HG02970 (cell line): ENCODE measurements around the gene NKAIN4.

Experiments used
- ATAC-seq: cut with Tn5 transposase; IDR thresholded peaks from one replicate; pipeline ENCODE4 v1.9.1; 2021; ENCODE audit warnings: mild to moderate bottlenecking, moderate library complexity, moderate number of reproducible peaks; ENCODE audit not compliant: unreplicated experiment, low FRiP score

NKAIN4 gene

DNA sequence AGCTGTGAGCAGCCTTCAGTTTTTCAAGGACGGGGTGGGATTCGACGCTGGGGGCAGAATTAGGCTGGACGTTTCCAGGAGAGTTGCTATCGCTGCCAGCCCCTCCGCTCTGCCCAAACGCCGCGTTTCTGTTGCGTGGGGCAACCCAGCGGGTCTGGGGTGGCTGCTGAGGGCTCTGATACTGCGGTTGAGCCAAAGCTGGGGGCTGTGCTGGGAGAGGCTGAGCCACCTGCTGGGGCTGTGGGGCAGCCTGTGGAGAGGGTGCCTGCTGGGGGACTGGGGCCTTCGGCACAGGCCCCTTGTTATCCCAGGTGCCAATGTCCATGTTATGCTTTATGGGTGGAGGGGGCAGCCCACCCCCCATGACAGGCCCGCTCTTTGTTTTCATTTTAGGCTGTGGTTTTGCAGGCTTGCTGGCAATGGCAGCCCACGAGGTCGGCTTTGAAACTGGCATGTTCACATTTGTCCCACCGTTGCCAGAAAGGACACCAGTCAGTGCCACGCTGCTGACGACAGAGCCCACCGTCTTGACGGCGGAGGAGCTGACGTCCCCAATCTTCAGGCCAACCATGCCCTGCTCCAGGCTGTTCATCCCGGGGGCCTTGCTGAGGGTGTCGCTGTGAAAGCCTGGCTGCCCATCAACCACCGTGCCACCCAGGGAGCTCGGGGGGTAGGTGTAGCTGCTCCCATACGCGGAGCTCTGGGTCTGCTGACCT is 51.3 kb downstream of the NKAIN4 start:
- ATAC-seq, result no peak

DNA sequence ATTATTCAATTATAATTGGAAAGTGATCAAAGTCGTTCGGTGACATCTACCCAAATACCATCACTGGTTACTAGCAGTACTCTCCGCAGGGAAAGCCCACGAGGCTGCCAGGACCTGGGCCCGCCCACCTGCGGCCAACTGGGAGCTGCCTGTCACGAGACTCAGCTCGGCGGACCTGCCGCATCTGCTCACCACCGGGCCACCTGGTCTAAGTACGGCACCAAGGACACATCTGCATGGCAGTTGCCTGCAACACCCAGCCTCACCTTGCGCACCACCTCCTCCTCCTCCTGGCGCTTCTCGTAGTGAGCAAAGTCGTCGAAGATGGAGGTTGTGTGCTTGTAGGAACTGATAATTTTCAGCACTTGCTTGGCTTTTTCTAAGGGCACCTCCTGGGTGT is 52.2 kb downstream of the NKAIN4 start:
- ATAC-seq, result no peak

DNA sequence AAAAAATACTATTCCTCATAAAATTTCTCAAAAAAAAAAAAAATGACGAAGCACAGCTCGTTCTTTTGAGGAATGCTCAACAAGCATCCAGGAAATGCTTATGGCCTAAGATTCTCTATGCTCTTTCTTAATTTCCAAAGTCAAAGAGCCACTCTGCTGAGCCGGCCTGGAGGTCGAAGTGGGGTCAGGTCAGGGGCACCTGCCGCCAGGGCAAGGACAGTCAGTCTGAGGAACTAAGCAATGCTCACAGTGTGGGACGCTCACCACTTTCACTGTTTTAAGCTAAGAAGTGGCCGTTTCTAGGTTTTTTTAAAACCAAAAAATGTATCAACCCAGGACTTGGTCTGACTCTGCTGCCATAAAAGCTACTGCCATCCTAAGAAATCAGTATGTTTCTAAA is 55.7 kb downstream of the NKAIN4 start:
- no peak for ATAC-seq

GRCh38 chr20:63196768-63197470 is 57.3 kb downstream of the NKAIN4 start:
- no peak for ATAC-seq

GRCh38 chr20:63194797-63195173 is 59.5 kb downstream of the NKAIN4 start:
- no peak for ATAC-seq

DNA sequence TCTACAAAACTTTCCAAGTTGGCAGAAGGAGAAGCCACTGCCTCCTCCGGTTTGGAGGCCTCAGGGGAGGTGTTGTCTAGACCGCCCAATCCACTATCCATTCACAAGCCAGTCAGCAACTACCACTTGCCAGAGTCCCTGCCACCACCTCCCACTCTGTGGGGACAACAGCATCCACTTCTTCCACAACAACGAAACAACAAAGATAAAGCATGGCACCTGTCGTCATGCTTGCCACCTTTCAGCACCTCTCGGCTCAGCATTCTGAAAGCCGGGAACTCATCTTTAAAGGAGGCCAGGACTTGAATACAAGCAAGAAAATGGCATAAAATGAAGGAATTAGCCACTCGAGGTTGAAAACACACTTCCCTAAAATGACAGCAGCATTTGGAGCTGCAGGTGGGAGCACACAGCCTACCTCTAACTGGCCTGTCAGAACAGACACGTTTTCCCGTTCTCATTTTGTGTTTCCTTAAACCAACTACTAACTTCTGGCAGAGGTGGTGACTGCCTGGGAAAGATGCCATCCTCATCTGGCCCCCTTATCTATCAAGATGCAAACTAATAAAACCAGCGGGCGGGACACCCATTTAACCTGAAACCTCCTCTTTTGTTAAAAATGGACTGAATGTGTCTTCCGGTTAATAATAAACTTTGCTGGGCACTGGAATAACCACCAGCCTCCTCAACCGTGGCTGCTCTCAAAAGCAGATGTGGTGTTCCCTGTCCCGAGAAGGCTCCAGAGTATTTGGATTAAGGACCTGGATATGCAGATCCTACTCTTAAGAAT is 60.1 kb downstream of the NKAIN4 start:
- no peak for ATAC-seq

DNA sequence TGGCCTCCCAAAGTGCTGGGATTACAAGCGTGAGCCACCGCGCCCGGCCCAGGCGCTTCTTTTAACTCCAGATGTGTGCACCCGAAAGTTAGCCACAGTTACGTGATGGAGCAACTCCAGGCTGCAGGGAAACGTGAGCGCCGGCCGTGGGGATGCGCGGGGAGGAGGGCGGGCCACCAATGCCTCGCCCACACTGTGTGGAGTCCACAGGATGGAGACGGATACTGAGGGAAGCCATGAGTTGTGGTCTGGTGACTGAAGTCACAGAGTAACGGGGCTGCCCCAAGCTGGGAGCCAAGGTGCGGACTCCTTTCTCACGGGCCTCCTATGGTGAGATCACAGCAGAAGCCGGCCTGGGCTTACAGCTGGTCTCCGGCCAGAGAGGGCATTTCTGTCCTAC is 61.5 kb downstream of the NKAIN4 start:
- ATAC-seq, result no peak

- no peak for ATAC-seq
Measured at GRCh38 chr20:63191400-63191799, 62.9 kb downstream of the NKAIN4 start.

- ATAC-seq, result no peak
Measured at GRCh38 chr20:63190828-63191227, 63.4 kb downstream of the NKAIN4 start.
